Measurements from ENCODE around the gene DGCR6.
"Not testable (repeated sequence)": the region's sequence is repeated elsewhere in the genome, so short reads cannot be mapped to it uniquely, and the experiment has no call there.

DNA sequence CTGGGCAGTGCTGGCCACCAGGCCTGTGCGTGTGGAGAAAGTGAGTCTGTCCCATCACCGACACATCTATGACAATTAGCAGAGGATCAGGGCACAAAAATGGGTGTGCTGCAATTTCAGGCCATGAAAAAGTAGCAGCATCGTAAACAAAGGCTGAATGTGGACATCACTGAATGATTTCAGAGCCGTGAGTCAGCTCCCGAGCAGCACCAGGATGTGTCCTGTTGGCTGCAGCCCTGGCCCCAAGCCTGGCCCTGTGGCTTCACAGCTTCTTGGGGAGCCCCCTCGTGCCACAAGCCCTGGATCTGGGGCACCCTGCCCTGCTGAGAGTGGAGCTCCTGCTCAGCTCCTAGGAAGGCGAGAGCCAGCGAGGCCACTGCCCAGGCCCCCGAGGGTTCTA, 9.4 kb downstream of the DGCR6 start:
- TF ChIP-seq POLR2A, CTCF (IDR thresholded peaks at IDR 0.05): not testable (repeated sequence)

All from Peyer's patch (tissue), 4 donors.